GM23248 (cell line): ENCODE data around the gene SLC19A2. TPM values are rescaled to one million over a fixed set of nuclear protein-coding genes. Genes with fewer than 3 reads are reported as not detected.
A peak's percentile ranks its signal among the peaks of the same experiment; 100 is the strongest.

Source experiments
- DNase-seq: peaks from one replicate; pipeline ENCODE4 v3.0.0-alpha.2; 2015
- H2AFZ ChIP-seq: fragments of 200-600 bp; sonication (generic); 2 replicates; pipeline ENCODE4 v1.6.1; 2016; ENCODE audit warnings: antibody characterized with exemption
- H3F3A ChIP-seq: fragments of 200-600 bp; sonication (generic); 2 replicates; pipeline ENCODE4 v1.6.1; 2016; ENCODE audit warnings: mild to moderate bottlenecking, antibody characterized with exemption, mixed run types; ENCODE audit not compliant: insufficient read depth
- H3K27ac ChIP-seq: fragments of 200-600 bp; sonication (generic); 2 replicates; pipeline ENCODE4 v1.5.1; 2016; ENCODE audit warnings: mild to moderate bottlenecking
- H3K27me3 ChIP-seq: fragments of 200-600 bp; sonication (generic); replicated peaks from 2 replicates; pipeline ENCODE4 v1.6.1; 2016; ENCODE audit warnings: mild to moderate bottlenecking; ENCODE audit not compliant: insufficient read depth
- H3K36me3 ChIP-seq: fragments of 200-600 bp; sonication (generic); 2 replicates; pipeline ENCODE4 v1.6.1; 2016; ENCODE audit warnings: low read depth, mild to moderate bottlenecking
- H3K4me1 ChIP-seq: fragments of 200-600 bp; sonication (generic); 2 replicates; pipeline ENCODE4 v1.6.1; 2016; ENCODE audit warnings: mild to moderate bottlenecking; ENCODE audit not compliant: insufficient read depth
- H3K4me2 ChIP-seq: fragments of 200-600 bp; sonication (generic); one replicate; pipeline ENCODE4 v1.6.1; 2016; ENCODE audit warnings: mild to moderate bottlenecking; ENCODE audit not compliant: unreplicated experiment
- H3K4me3 ChIP-seq: fragments of 200-600 bp; sonication (generic); 2 replicates; pipeline ENCODE4 v1.5.1; 2016; ENCODE audit warnings: mild to moderate bottlenecking
- H3K79me2 ChIP-seq: fragments of 200-600 bp; sonication (generic); 2 replicates; pipeline ENCODE4 v1.6.1; 2016; ENCODE audit warnings: mild to moderate bottlenecking; ENCODE audit not compliant: insufficient read depth
- H3K9ac ChIP-seq: fragments of 200-600 bp; sonication (generic); 2 replicates; pipeline ENCODE4 v1.6.1; 2016; ENCODE audit warnings: mild to moderate bottlenecking
- H3K9me2 ChIP-seq: fragments of 200-600 bp; sonication (generic); 2 replicates; pipeline ENCODE4 v1.6.1; 2016; ENCODE audit warnings: mixed run types, mild to moderate bottlenecking, moderate library complexity; ENCODE audit not compliant: insufficient read depth
- H3K9me3 ChIP-seq: fragments of 200-600 bp; sonication (generic); one replicate; pipeline ENCODE4 v1.6.1; 2017; ENCODE audit warnings: low read depth
- H4K20me1 ChIP-seq: fragments of 200-600 bp; sonication (generic); 2 replicates; pipeline ENCODE4 v1.6.0; 2016; ENCODE audit not compliant: insufficient read depth
- EZH2 ChIP-seq: fragments of 200-600 bp; sonication (generic); IDR thresholded peaks from 2 replicates; pipeline ENCODE4 v1.6.1; 2018; ENCODE audit warnings: antibody characterized with exemption, mild to moderate bottlenecking; ENCODE audit not compliant: insufficient read depth, poor library complexity, severe bottlenecking
- EZH2phosphoT487 ChIP-seq: fragments of 200-600 bp; sonication (generic); IDR thresholded peaks from 2 replicates; pipeline ENCODE4 v1.6.1; 2018; ENCODE audit warnings: antibody characterized with exemption, moderate library complexity, mild to moderate bottlenecking, low read depth; ENCODE audit not compliant: insufficient read depth
- WGBS, 2 experiments: methylation state at CpG; one replicate each; pipeline ENCODE4 v1.1.6; 2015 to 2017; ENCODE audit warnings: low lambda C conversion rate in 2 of 2, low coverage in 1 of 2; ENCODE audit errors: missing lambda C conversion rate in 2 of 2; 5-methylcytosine and 5-hydroxymethylcytosine counted together
- in situ Hi-C: fragments of 300-500 bp; cut with MboI; formaldehyde crosslinking; loops from 2 replicates; pipeline ENCODE4 v1.15.0; 2020
- polyA plus RNA-seq: library from polyadenylated mRNA; unstranded; fragments of >200 nt; fragmentation: Nextera tagmentation; extraction: Ambion mirVana; gene quantifications from 2 replicates; pipeline ENCODE4 v1.2.1, GENCODE V29; 2016
- total RNA-seq: library from RNA; depleted of rRNA; stranded (reverse); fragments of >200 nt; shearing (Covaris generic); gene quantifications from 2 replicates; pipeline ENCODE4 v1.2.3, GENCODE V29; 2014

SLC19A2 gene
- total and polyA plus RNA-seq, 2 experiments from 2014 or later, result 2.6 to 7.1 TPM

DNA sequence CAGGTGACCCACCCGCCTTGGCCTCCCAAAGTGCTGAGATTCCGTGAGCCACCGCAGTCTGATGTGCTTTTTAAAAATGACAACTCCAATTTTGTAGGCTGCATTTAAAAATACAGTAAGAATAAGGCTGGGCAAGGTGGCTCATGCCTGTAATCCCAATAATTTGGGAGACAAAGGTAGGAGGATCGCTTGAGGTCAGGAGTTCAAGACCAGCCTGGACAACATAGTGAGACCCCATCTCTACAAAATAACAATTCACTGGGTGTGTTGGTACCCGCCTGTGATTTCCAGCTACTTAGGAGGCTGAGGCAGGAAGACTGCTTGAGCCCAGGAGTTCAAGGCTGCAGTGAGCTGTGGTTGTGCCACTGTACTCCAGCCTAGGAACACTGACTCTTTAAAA is 23.4 kb downstream of the SLC19A2 start:
- Histone ChIP-seq H3K79me2 (no peaks in the 10 kb centered on the region), H2AFZ (no peak overlapping the region), H3K4me3 (no peak overlapping the region), H3K27me3 (no peaks in the 10 kb centered on the region), H3K9ac (no peak overlapping the region), H4K20me1 (no peaks in the 10 kb centered on the region), H3K9me3 (peaks cover 3% of the 10 kb centered on the region), H3F3A (peaks cover 5% of the 10 kb centered on the region), H3K36me3 (no peaks in the 10 kb centered on the region), H3K4me1 (no peaks in the 10 kb centered on the region), H3K27ac (no peak overlapping the region), H3K9me2 (no peaks in the 10 kb centered on the region), H3K4me2 (no peak overlapping the region)
- 97 to 98% methylated on average over 5 of the region's 5 CpGs for WGBS, 2 experiments
- no peak for TF ChIP-seq EZH2phosphoT487
- no peak for TF ChIP-seq EZH2
- in situ Hi-C loops, result no loop called here
- DNase-seq, result no peak

DNA sequence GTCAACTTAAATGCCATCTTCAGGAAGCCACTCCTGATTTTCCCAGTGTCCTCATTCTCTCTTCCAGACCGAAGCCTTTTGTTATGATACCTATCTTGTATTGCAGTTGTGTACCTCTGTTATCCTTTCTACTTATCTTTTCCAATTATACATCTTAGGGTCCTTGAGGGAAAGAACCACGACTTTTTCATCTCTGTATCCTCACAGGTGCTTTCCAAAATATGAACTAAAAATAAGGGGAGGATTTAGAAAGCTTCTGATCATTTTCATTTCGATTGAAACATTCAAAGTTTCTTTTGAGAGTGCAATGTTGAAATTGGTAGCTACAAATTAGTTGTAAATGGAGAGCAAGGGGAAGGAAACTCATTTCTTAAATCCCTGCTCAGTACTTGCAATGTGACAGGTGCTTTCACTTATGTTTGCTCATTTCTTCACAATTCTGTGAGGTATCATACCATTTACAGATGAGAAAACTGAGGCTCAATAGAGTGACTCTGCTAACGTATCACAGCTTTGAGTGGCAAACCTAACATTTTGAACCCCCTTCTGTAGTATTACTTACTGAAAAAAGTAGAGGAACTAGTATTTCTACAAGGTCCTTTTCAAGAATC is 24.2 kb downstream of the SLC19A2 start:
- H3K4me3 ChIP-seq, result no peak overlapping the region
- H4K20me1 ChIP-seq, result no peaks in the 10 kb centered on the region
- H3K9me3 ChIP-seq, result peaks cover 6% of the 10 kb centered on the region
- H3F3A ChIP-seq, result peaks cover 5% of the 10 kb centered on the region
- TF ChIP-seq EZH2phosphoT487, result no peak
- no peak for TF ChIP-seq EZH2
- H3K4me1 ChIP-seq, result no peaks in the 10 kb centered on the region
- in situ Hi-C loops, result no loop called here
- H3K27ac ChIP-seq, result no peak overlapping the region
- no peak overlapping the region for H2AFZ ChIP-seq
- 82 to 84% methylated on average over 4 of the region's 4 CpGs for WGBS, 2 experiments
- no peaks in the 10 kb centered on the region for H3K36me3 ChIP-seq
- H3K9me2 ChIP-seq, result no peaks in the 10 kb centered on the region
- H3K9ac ChIP-seq, result no peak overlapping the region
- no peaks in the 10 kb centered on the region for H3K79me2 ChIP-seq
- no peak for DNase-seq
- no peak overlapping the region for H3K4me2 ChIP-seq
- H3K27me3 ChIP-seq, result no peaks in the 10 kb centered on the region

DNA sequence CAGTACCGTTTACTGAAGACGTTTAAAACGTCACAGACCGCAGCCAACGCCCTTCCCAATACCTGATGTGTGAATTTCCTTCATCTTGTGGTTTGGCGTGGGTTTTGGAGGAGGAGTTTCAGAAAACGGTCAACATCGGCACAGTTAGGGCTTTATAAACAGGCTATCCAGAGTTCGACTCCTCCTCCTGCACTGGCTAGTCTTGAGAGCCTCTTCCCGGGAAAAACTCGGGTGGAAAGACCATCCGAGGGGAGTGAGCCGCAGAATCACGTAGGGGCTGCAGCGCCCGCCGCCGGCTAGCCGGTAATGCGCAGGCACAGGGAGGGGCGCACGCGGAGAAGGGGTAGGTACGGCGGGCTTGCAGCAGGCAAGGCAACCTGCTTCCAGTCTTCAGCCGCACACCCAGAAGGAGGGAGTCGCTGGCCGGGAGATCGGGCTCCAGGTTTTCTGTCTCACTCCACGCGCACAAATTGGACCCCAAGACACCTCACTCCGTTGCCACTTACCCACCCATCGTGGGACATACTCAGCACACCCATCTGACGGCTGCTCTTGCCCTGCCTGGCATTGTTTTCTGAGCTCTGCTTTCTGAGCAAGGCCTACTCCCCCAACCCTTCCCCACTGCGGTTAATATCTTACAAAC is 25.4 kb downstream of the SLC19A2 start:
- H3K9me3 ChIP-seq, result peaks cover 6% of the 10 kb centered on the region
- peak overlapping the region; percentile 67 for H3K4me3 ChIP-seq
- H3K4me1 ChIP-seq, result no peaks in the 10 kb centered on the region
- H3K36me3 ChIP-seq, result no peaks in the 10 kb centered on the region
- peak overlapping the region; percentile 41 for H3K4me2 ChIP-seq
- peaks cover 5% of the 10 kb centered on the region for H3F3A ChIP-seq
- no peaks in the 10 kb centered on the region for H4K20me1 ChIP-seq
- H2AFZ ChIP-seq, result peak overlapping the region; percentile 83
- no peak overlapping the region for H3K27ac ChIP-seq
- peak overlapping the region; percentile 51 for H3K9ac ChIP-seq
- TF ChIP-seq EZH2phosphoT487, result no peak
- TF ChIP-seq EZH2, result no peak
- no peaks in the 10 kb centered on the region for H3K9me2 ChIP-seq
- no peaks in the 10 kb centered on the region for H3K27me3 ChIP-seq
- WGBS, 2 experiments, result 10% methylated on average over 34 to 35 of the region's 35 CpGs
- H3K79me2 ChIP-seq, result no peaks in the 10 kb centered on the region
- in situ Hi-C loops, result no loop called here
- DNase-seq, result peak; percentile 64

DNA sequence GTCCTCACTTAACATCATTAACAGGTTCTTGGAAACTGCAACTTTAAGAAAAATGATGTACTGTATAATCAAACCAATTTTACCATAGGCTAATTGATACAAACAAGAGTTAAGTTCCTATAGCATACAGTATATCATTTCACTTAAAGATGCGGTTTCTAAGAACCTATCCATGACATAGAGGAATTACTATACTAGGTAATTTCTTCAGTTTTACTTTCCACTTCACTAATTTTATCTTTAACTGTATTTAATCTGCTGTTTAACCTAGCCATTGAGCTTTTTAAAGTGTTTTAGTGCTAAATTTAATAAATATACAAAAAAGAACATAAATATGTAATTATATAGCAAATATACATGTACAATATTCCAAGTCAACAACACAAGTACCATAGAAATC is 28.3 kb downstream of the SLC19A2 start:
- Histone ChIP-seq H3K27ac (no peak overlapping the region), H3K9me3 (peaks cover 6% of the 10 kb centered on the region), H2AFZ (no peak overlapping the region), H3K9ac (no peak overlapping the region), H3K9me2 (no peaks in the 10 kb centered on the region), H3F3A (peaks cover 5% of the 10 kb centered on the region), H3K36me3 (no peaks in the 10 kb centered on the region), H3K4me1 (no peaks in the 10 kb centered on the region), H3K79me2 (no peaks in the 10 kb centered on the region), H3K4me2 (no peak overlapping the region), H3K4me3 (no peak overlapping the region), H3K27me3 (no peaks in the 10 kb centered on the region), H4K20me1 (no peaks in the 10 kb centered on the region)
- in situ Hi-C loops, result no loop called here
- 90 to 91% methylated on average over 1 of the region's 1 CpG for WGBS, 2 experiments
- no peak for DNase-seq
- TF ChIP-seq EZH2, result no peak
- no peak for TF ChIP-seq EZH2phosphoT487
